SK-N-SH (cell line): Measurements from ENCODE around the gene PIK3R3. TPM values are rescaled to one million over a fixed set of nuclear protein-coding genes. Genes with fewer than 3 reads are reported as not detected.

Experiments
- CTCF ChIA-PET: fragments of 300-600, 350-600 bp; formaldehyde crosslinking; extraction: SDS; loops from one replicate; lab custom pipeline; 2021; lab: Yijun Ruan, JAX
- POLR2A ChIA-PET: fragments of 350-600 bp; sonication (Branson Sonifier 250); formaldehyde crosslinking; extraction: SDS; loops from one replicate; lab custom pipeline; 2020; ENCODE audit warnings: antibody characterized with exemption, inconsistent platforms; lab: Yijun Ruan, JAX
- DNase-seq: peaks from one replicate; pipeline ENCODE4 v3.0.0; 2012
- H2AFZ ChIP-seq: fragments of 200-600 bp; sonication (generic); 2 replicates; pipeline ENCODE4 v1.8.1; 2016; ENCODE audit warnings: antibody characterized with exemption, mild to moderate bottlenecking, low read depth
- H3F3A ChIP-seq: fragments of 200-600 bp; sonication (generic); replicated peaks from 2 replicates; pipeline ENCODE3; 2016; ENCODE audit warnings: antibody characterized with exemption, mild to moderate bottlenecking; ENCODE audit not compliant: insufficient read depth
- H3K27ac ChIP-seq, 2 experiments: fragments of 200-500 bp in 1 of 2; fragments of 200-600 bp in 1 of 2; sonication (Bioruptor generic) in 1 of 2; sonication (generic), shearing (Covaris generic) in 1 of 2; 2 replicates each; pipeline versions ENCODE4 v1.5.1 to v1.6.1; 2014 to 2016; ENCODE audit warnings: low read depth in 2 of 2, inconsistent platforms in 1 of 2, low read length in 1 of 2, mild to moderate bottlenecking in 1 of 2, mixed read lengths in 1 of 2
- H3K27me3 ChIP-seq: fragments of 200-600 bp; sonication (generic), shearing (Covaris generic); 2 replicates; pipeline ENCODE4 v1.6.1; 2016; ENCODE audit warnings: mixed run types; ENCODE audit not compliant: insufficient read depth
- H3K36me3 ChIP-seq, 2 experiments: fragments of 200-500 bp in 1 of 2; fragments of 200-600 bp in 1 of 2; sonication (Bioruptor generic) in 1 of 2; sonication (generic) in 1 of 2; replicated peaks in 1 of 2; 2 replicates each; pipeline versions ENCODE3 to v1.5.1; 2014 to 2016; ENCODE audit warnings: low read length in 1 of 2, mild to moderate bottlenecking in 1 of 2; ENCODE audit not compliant: insufficient read depth in 2 of 2, control insufficient read depth in 1 of 2
- H3K4me1 ChIP-seq, 2 experiments: fragments of 200-500 bp in 1 of 2; fragments of 200-600 bp in 1 of 2; sonication (Bioruptor generic) in 1 of 2; sonication (generic), shearing (Covaris generic) in 1 of 2; 2 replicates each; pipeline versions ENCODE4 v1.5.1 to v1.6.1; 2014 to 2016; ENCODE audit warnings: low read depth in 1 of 2, low read length in 1 of 2, mixed run types in 1 of 2; ENCODE audit not compliant: insufficient read depth in 2 of 2, control insufficient read depth in 1 of 2
- H3K4me2 ChIP-seq: fragments of 200-600 bp; sonication (generic), shearing (Covaris generic); 2 replicates; pipeline ENCODE4 v1.6.1; 2017; ENCODE audit warnings: mixed run types
- H3K4me3 ChIP-seq, 2 experiments: fragments of 200-500 bp in 1 of 2; fragments of 200-600 bp in 1 of 2; sonication (Bioruptor generic) in 1 of 2; sonication (generic), shearing (Covaris generic) in 1 of 2; 2 replicates each; pipeline versions ENCODE4 v1.5.1 to v1.8.1; 2014 to 2016; ENCODE audit warnings: low read depth in 2 of 2, inconsistent platforms in 1 of 2, low read length in 1 of 2, mild to moderate bottlenecking in 1 of 2, mixed read lengths in 1 of 2, moderate library complexity in 1 of 2
- H3K79me2 ChIP-seq: fragments of 200-600 bp; sonication (generic); 2 replicates; pipeline ENCODE4 v1.8.1; 2017; ENCODE audit warnings: mild to moderate bottlenecking; ENCODE audit not compliant: insufficient read depth
- H3K9ac ChIP-seq: fragments of 200-600 bp; sonication (generic); 2 replicates; pipeline ENCODE4 v1.6.1; 2017; ENCODE audit warnings: mixed run types
- H3K9me2 ChIP-seq: fragments of 200-600 bp; sonication (generic); 2 replicates; pipeline ENCODE4 v1.6.1; 2017; ENCODE audit warnings: mixed run types
- H3K9me3 ChIP-seq: fragments of 200-600 bp; sonication (generic); 2 replicates; pipeline ENCODE4 v1.6.1; 2017; ENCODE audit warnings: mixed run types, mild to moderate bottlenecking, moderate library complexity
- H4K20me1 ChIP-seq: fragments of 200-600 bp; sonication (generic); 2 replicates; pipeline ENCODE4 v1.6.1; 2017; ENCODE audit warnings: mild to moderate bottlenecking, mixed run types; ENCODE audit not compliant: insufficient read depth
- EP300 ChIP-seq, 2 experiments: IDR thresholded peaks; 2 replicates each; pipeline versions ENCODE4 v1.4.0 to v1.6.1; 2012; ENCODE audit warnings: borderline replicate concordance in 1 of 2, low read depth in 1 of 2, low read length in 1 of 2
- GABPA ChIP-seq: IDR thresholded peaks from 2 replicates; pipeline ENCODE4 v1.4.0; 2012; ENCODE audit warnings: low read depth, mild to moderate bottlenecking
- POLR2AphosphoS5 ChIP-seq: IDR thresholded peaks from 2 replicates; pipeline ENCODE4 v1.6.1; 2012; ENCODE audit warnings: low read depth, low read length
- RAD21 ChIP-seq: IDR thresholded peaks from 2 replicates; pipeline ENCODE4 v1.6.1; 2012; ENCODE audit warnings: mild to moderate bottlenecking, low read length
- SIN3A ChIP-seq: IDR thresholded peaks from 2 replicates; pipeline ENCODE4 v1.6.1; 2012; ENCODE audit warnings: low read depth, mild to moderate bottlenecking, low read length, moderate library complexity, borderline replicate concordance
- SMC3 ChIP-seq: IDR thresholded peaks from 2 replicates; pipeline ENCODE4 v1.6.1; 2012; ENCODE audit warnings: low read depth, low read length, improper control_type of control experiment
- TCF12 ChIP-seq: IDR thresholded peaks from 2 replicates; pipeline ENCODE4 v1.4.0; 2012
- WGBS: methylation state at CpG from one replicate; pipeline ENCODE4 v1.1.6; 2017; ENCODE audit warnings: low lambda C conversion rate; 5-methylcytosine and 5-hydroxymethylcytosine counted together
- polyA plus RNA-seq, 3 experiments: library from polyadenylated mRNA; depleted of rRNA; stranded (reverse); fragments of >200 nt; gene quantifications; 2 replicates each; pipeline ENCODE4 v1.2.3, GENCODE V29; 2012
- TF ChIP-seq, protein P1 (sequence below): IDR thresholded peaks from 2 replicates; pipeline ENCODE4; 2012
- TF ChIP-seq, protein P2 (sequence below): IDR thresholded peaks from 2 replicates; pipeline ENCODE4 v1.4.0; 2012; ENCODE audit warnings: low read depth, borderline replicate concordance
- TF ChIP-seq, protein P3 (sequence below): fragments of 200-600 bp; sonication (generic); IDR thresholded peaks from 2 replicates; pipeline ENCODE4 v1.6.1; 2017; ENCODE audit warnings: antibody characterized with exemption, mild to moderate bottlenecking, moderate library complexity
- TF ChIP-seq, protein P4 (sequence below): fragments of 150-350 bp; IDR thresholded peaks from 2 replicates; pipeline ENCODE4 v1.6.1; 2017; ENCODE audit warnings: antibody characterized with exemption, low read length, low read depth, borderline replicate concordance
- TF ChIP-seq, protein P5 (sequence below): fragments of 150-350 bp; IDR thresholded peaks from 2 replicates; pipeline ENCODE4 v1.6.1; 2016; ENCODE audit warnings: mild to moderate bottlenecking, low read depth, low read length
- TF ChIP-seq, protein P6 (sequence below): IDR thresholded peaks from 2 replicates; pipeline ENCODE4 v1.4.0; 2012; ENCODE audit warnings: low read depth

The PIK3R3 gene
- polyA plus RNA-seq, 1 of the 3 experiments (the other 2 are of a cell fraction) = 4.0 TPM

DNA sequence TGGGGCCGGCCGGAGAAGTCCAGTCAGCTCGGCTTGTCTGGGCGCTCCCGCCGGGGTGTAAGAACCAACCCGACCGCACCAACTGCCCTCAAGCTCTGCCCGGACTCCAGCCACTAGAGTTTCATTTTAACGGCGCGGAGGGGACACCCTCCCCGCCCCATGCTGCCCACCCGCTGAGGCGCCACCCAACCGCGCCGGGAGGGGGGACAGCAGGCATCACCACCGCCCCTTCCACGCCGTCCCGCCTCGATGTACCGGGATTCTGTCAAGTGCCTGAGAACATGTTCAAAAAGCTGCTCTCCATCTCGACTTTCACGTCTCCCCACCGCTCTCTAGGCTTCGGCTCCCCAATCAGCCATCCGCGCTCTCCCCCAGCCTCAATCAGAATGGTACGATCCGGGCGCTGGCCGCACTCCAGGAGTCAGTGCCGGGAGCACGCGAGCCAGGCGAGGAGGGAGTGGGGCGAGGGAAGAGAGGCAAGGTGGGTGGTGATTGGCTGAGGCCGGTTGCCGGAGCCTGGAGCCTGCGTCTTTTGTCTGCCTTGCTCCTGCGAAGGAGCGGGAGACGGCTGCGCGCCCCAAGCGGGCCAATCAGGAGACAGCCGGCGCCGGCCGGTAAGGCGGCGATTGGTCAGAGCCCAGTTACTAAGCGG is at the start of gene PIK3R3 (continued):
- TF ChIP-seq, protein P1, sequence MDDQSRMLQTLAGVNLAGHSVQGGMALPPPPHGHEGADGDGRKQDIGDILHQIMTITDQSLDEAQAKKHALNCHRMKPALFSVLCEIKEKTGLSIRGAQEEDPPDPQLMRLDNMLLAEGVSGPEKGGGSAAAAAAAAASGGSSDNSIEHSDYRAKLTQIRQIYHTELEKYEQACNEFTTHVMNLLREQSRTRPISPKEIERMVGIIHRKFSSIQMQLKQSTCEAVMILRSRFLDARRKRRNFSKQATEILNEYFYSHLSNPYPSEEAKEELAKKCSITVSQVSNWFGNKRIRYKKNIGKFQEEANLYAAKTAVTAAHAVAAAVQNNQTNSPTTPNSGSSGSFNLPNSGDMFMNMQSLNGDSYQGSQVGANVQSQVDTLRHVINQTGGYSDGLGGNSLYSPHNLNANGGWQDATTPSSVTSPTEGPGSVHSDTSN = peak; percentile 63
- TF ChIP-seq RAD21 (no peak), POLR2AphosphoS5 (peak; percentile 99), SMC3 (no peak)
- TF ChIP-seq, protein P2, sequence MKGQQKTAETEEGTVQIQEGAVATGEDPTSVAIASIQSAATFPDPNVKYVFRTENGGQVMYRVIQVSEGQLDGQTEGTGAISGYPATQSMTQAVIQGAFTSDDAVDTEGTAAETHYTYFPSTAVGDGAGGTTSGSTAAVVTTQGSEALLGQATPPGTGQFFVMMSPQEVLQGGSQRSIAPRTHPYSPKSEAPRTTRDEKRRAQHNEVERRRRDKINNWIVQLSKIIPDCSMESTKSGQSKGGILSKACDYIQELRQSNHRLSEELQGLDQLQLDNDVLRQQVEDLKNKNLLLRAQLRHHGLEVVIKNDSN = no peak
- TF ChIP-seq, protein P3, sequence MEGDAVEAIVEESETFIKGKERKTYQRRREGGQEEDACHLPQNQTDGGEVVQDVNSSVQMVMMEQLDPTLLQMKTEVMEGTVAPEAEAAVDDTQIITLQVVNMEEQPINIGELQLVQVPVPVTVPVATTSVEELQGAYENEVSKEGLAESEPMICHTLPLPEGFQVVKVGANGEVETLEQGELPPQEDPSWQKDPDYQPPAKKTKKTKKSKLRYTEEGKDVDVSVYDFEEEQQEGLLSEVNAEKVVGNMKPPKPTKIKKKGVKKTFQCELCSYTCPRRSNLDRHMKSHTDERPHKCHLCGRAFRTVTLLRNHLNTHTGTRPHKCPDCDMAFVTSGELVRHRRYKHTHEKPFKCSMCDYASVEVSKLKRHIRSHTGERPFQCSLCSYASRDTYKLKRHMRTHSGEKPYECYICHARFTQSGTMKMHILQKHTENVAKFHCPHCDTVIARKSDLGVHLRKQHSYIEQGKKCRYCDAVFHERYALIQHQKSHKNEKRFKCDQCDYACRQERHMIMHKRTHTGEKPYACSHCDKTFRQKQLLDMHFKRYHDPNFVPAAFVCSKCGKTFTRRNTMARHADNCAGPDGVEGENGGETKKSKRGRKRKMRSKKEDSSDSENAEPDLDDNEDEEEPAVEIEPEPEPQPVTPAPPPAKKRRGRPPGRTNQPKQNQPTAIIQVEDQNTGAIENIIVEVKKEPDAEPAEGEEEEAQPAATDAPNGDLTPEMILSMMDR = no peak
- TF ChIP-seq, protein P4, sequence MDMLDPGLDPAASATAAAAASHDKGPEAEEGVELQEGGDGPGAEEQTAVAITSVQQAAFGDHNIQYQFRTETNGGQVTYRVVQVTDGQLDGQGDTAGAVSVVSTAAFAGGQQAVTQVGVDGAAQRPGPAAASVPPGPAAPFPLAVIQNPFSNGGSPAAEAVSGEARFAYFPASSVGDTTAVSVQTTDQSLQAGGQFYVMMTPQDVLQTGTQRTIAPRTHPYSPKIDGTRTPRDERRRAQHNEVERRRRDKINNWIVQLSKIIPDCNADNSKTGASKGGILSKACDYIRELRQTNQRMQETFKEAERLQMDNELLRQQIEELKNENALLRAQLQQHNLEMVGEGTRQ = no peak

DNA sequence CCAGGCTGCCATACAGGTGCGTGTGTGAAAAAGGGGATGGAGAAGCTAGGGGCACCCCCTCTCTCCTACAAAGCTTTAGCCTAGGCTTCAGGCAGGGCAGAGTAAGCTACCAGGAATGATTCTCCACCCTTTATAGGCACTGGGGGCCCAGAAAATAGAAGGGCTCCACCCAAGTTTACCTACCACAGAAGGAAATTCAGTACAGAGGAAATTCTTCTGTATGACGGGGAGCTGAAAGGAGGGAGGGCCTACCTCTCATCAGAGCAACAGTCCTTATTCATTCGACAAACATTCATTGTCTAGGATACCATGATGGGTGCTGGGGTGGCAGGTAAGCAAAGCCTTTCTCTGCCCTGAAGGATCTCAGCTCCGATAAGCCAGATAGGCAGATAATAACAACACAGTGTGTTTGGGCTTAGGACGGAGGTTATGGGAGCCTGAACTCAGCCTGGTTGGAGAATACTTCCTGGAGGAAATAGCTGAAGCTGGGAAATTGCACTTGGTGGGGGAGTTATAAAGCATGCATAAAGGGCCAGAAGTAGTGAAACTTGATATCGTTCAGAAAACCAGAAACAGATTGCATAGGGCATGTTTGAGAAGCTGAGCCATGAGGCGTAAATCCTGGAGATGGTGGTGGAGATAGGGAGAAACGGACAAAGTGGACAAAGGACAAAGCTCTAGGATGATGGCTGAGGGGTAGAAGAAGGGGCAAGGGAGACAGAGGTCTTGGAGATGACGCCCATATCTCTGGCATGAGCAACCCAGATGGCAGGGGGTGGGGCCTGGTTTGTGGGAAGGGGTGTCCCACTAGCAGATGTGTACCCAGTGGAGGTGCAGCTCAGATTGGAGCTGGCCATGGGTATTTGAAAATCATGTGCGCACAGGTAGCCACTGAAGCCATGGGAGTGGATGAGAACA is 49.2 kb upstream of the PIK3R3 start:
- Histone ChIP-seq H3K27ac (peak overlapping the region; percentile 69 to 97), H3K27me3 (no peaks in the 10 kb centered on the region), H3K79me2 (no peaks in the 10 kb centered on the region), H3K36me3 (no peaks in the 10 kb centered on the region), H3K9me2 (no peaks in the 10 kb centered on the region), H3K9ac (no peak overlapping the region), H3F3A (peaks cover 27% of the 10 kb centered on the region), H3K4me2 (peak overlapping the region; percentile 25), H3K4me1 (peaks cover 26 to 28% of the 10 kb centered on the region in 2 experiments; a peak in 3 of 4 replicates)
- WGBS = 51% methylated on average over 10 of the region's 10 CpGs
- POLR2A ChIA-PET = interaction anchor here (0.8 to 1.2 kb wide), 2 partner anchors 493 to 1353 kb away, joined by 3 read pairs; no protein-coding TSS in a partner anchor
- CTCF ChIA-PET = interaction anchor here (0.7 to 5.0 kb wide), 12 partner anchors 8 to 268 kb away, joined by 3 to 57 read pairs (median 6); partner anchors contain the start of genes PIK3R3 and POMGNT1
- no peak for DNase-seq
- TF ChIP-seq SIN3A (no peak), POLR2AphosphoS5 (peak; percentile 66), SMC3 (no peak), GABPA (no peak), TCF12 (peak; percentile 86), EP300 (IDR thresholded peaks at IDR 0.05; ENCODE audit: borderline replicate concordance in 1 of 2, low read depth in 1 of 2, low read length in 1 of 2) (0 out of 4 replicates have a peak, but pooled peaks of 1 of the 2 experiments have one; percentile 25)
- TF ChIP-seq, protein P5, sequence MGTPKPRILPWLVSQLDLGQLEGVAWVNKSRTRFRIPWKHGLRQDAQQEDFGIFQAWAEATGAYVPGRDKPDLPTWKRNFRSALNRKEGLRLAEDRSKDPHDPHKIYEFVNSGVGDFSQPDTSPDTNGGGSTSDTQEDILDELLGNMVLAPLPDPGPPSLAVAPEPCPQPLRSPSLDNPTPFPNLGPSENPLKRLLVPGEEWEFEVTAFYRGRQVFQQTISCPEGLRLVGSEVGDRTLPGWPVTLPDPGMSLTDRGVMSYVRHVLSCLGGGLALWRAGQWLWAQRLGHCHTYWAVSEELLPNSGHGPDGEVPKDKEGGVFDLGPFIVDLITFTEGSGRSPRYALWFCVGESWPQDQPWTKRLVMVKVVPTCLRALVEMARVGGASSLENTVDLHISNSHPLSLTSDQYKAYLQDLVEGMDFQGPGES = no peak
- TF ChIP-seq, protein P1 = peak; percentile 31; the same call in 1 of the 2 replicates
- TF ChIP-seq, protein P6, sequence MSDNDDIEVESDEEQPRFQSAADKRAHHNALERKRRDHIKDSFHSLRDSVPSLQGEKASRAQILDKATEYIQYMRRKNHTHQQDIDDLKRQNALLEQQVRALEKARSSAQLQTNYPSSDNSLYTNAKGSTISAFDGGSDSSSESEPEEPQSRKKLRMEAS = peak; percentile 74
- TF ChIP-seq, all 33 proteins: peak for 5
- no peaks in the 10 kb centered on the region for H4K20me1 ChIP-seq
- no peaks in the 10 kb centered on the region for H3K9me3 ChIP-seq
- H3K4me3 ChIP-seq = no peak overlapping the region; a peak in 1 of 4 replicates
- H2AFZ ChIP-seq = peak overlapping the region; percentile 31; the same call in 1 of the 2 replicates
